ENCODE results near the gene SYNPR. TPM values are rescaled to one million over a fixed set of nuclear protein-coding genes. Genes with fewer than 3 reads are reported as not detected.

SYNPR gene
- polyA plus RNA-seq, 1 donor from 2014 or later: 2.0 TPM

DNA sequence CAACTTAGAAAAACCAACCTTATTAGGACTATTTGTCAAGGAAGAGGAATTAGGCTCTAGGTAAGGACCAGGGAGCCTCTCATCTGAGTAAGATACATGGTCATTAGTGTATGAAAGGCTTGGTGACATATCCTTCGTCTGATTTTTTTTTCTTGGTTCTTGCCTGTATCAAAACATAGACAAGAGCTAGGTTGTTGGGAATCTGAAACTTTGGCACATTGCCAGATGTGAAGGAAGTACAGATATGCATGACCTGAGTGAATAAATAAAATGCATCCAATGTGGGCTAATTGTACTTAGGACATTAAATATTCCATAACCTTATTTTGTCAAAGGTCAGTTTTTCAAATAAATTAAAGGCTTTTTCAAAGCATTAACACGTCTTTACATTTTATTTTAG lies 151.8 kb downstream of the SYNPR start:
- Histone ChIP-seq H3K9me3 (ENCODE audit: low read length) (no peaks in the 10 kb centered on the region), H3K9ac (ENCODE audit: low read length) (no peak overlapping the region), H3K36me3 (ENCODE audit: insufficient read depth, low read length) (no peaks in the 10 kb centered on the region), H3K9me2 (ENCODE audit: insufficient read depth, low read length) (no peaks in the 10 kb centered on the region), H3K79me2 (replicated peaks; ENCODE audit: insufficient read depth, low read length) (no peaks in the 10 kb centered on the region), H3K27me3 (ENCODE audit: insufficient read depth, low read depth, low read length) (no peaks in the 10 kb centered on the region), H3K4me2 (ENCODE audit: low read length) (no peak overlapping the region), H4K20me1 (ENCODE audit: insufficient read depth) (no peaks in the 10 kb centered on the region), H3K4me3 (ENCODE audit: low read length) (no peak overlapping the region), H3F3A (ENCODE audit: insufficient read depth, low read length, poor library complexity, severe bottlenecking) (no peaks in the 10 kb centered on the region), H3K27ac (ENCODE audit: low read length) (no peak overlapping the region), H2AFZ (ENCODE audit: low read depth, low read length) (no peak overlapping the region)
- TF ChIP-seq MXI1 (conservative IDR thresholded peaks at IDR 0.05; ENCODE audit: poor library complexity, severe bottlenecking): no peak
- no peak for TF ChIP-seq CTCF (IDR thresholded peaks at IDR 0.05; ENCODE audit: poor library complexity, severe bottlenecking)
- no peak for TF ChIP-seq SMC3 (conservative IDR thresholded peaks at IDR 0.05; ENCODE audit: poor library complexity)
- TF ChIP-seq TAF1 (IDR thresholded peaks at IDR 0.05; ENCODE audit: low read depth): no peak
- no peak for TF ChIP-seq POLR2AphosphoS5 (IDR thresholded peaks at IDR 0.05)
- no peak for TF ChIP-seq EP300 (conservative IDR thresholded peaks at IDR 0.05; ENCODE audit: poor library complexity, severe bottlenecking)
- no peak for TF ChIP-seq EZH2 (IDR thresholded peaks at IDR 0.05; ENCODE audit: borderline replicate concordance, insufficient read depth, low read length, poor library complexity, severe bottlenecking)
- TF ChIP-seq, protein P1, sequence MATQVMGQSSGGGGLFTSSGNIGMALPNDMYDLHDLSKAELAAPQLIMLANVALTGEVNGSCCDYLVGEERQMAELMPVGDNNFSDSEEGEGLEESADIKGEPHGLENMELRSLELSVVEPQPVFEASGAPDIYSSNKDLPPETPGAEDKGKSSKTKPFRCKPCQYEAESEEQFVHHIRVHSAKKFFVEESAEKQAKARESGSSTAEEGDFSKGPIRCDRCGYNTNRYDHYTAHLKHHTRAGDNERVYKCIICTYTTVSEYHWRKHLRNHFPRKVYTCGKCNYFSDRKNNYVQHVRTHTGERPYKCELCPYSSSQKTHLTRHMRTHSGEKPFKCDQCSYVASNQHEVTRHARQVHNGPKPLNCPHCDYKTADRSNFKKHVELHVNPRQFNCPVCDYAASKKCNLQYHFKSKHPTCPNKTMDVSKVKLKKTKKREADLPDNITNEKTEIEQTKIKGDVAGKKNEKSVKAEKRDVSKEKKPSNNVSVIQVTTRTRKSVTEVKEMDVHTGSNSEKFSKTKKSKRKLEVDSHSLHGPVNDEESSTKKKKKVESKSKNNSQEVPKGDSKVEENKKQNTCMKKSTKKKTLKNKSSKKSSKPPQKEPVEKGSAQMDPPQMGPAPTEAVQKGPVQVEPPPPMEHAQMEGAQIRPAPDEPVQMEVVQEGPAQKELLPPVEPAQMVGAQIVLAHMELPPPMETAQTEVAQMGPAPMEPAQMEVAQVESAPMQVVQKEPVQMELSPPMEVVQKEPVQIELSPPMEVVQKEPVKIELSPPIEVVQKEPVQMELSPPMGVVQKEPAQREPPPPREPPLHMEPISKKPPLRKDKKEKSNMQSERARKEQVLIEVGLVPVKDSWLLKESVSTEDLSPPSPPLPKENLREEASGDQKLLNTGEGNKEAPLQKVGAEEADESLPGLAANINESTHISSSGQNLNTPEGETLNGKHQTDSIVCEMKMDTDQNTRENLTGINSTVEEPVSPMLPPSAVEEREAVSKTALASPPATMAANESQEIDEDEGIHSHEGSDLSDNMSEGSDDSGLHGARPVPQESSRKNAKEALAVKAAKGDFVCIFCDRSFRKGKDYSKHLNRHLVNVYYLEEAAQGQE (IDR thresholded peaks at IDR 0.05; ENCODE audit: borderline replicate concordance): no peak
- no peak for TF ChIP-seq RAD21 (conservative IDR thresholded peaks at IDR 0.05)

DNA sequence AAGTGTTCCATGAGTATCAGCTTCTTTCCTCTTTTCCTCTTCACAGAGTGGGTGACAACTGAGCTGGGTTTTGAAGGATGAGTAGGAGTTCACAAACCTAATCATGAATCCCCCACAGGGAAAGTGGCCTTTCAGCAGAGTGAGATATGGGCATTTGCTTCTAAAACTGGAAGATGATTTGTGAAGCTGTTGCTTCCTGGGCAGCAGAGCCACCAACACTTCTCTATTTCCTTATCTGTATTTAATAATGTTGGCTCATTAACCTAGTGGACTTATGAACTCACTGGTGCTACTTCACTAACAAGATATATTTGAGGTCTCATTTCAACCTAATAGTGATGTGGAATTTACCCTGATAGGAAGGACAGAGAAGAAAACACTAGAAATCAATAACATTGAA lies 152.8 kb downstream of the SYNPR start:
- no peaks in the 10 kb centered on the region for H3K27me3 ChIP-seq (ENCODE audit: insufficient read depth, low read depth, low read length)
- no peaks in the 10 kb centered on the region for H4K20me1 ChIP-seq (ENCODE audit: insufficient read depth)
- no peak overlapping the region for H3K4me3 ChIP-seq (ENCODE audit: low read length)
- no peaks in the 10 kb centered on the region for H3K36me3 ChIP-seq (ENCODE audit: insufficient read depth, low read length)
- no peak overlapping the region for H3K4me2 ChIP-seq (ENCODE audit: low read length)
- no peaks in the 10 kb centered on the region for H3F3A ChIP-seq (ENCODE audit: insufficient read depth, low read length, poor library complexity, severe bottlenecking)
- no peaks in the 10 kb centered on the region for H3K79me2 ChIP-seq (replicated peaks; ENCODE audit: insufficient read depth, low read length)
- no peak overlapping the region for H2AFZ ChIP-seq (ENCODE audit: low read depth, low read length)
- TF ChIP-seq TAF1 (IDR thresholded peaks at IDR 0.05; ENCODE audit: low read depth): no peak
- TF ChIP-seq POLR2AphosphoS5 (IDR thresholded peaks at IDR 0.05): peak; percentile 35
- TF ChIP-seq SMC3 (conservative IDR thresholded peaks at IDR 0.05; ENCODE audit: poor library complexity): no peak
- H3K9ac ChIP-seq (ENCODE audit: low read length): no peak overlapping the region
- no peak overlapping the region for H3K27ac ChIP-seq (ENCODE audit: low read length)
- no peaks in the 10 kb centered on the region for H3K9me2 ChIP-seq (ENCODE audit: insufficient read depth, low read length)
- no peaks in the 10 kb centered on the region for H3K9me3 ChIP-seq (ENCODE audit: low read length)

DNA sequence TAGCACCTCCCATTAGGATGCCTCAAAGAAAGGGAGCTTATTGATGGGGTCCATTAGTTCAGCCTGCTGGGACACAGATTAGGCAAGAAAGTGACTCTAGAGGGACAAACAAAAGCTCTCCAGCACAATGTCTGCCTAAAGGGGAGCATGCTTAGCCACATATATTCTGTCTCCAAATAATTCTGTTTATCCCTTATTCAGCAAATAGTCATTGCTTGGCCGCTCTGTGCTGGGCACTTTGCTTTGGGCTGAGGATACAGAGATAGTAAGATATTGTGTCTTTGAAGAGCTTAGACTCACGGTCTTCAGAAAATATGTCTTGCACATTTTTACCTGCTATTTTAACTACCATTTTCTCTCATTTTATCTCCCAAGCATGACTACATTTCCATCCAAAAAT lies 159.8 kb downstream of the SYNPR start:
- Histone ChIP-seq H3K27me3 (ENCODE audit: insufficient read depth, low read depth, low read length) (no peaks in the 10 kb centered on the region), H3K4me3 (ENCODE audit: low read length) (no peak overlapping the region), H4K20me1 (ENCODE audit: insufficient read depth) (no peaks in the 10 kb centered on the region), H3K9me3 (ENCODE audit: low read length) (no peaks in the 10 kb centered on the region), H3K9ac (ENCODE audit: low read length) (no peak overlapping the region), H3K79me2 (replicated peaks; ENCODE audit: insufficient read depth, low read length) (no peaks in the 10 kb centered on the region), H3K27ac (ENCODE audit: low read length) (no peak overlapping the region), H3K36me3 (ENCODE audit: insufficient read depth, low read length) (no peaks in the 10 kb centered on the region), H3K9me2 (ENCODE audit: insufficient read depth, low read length) (no peaks in the 10 kb centered on the region), H3F3A (ENCODE audit: insufficient read depth, low read length, poor library complexity, severe bottlenecking) (no peaks in the 10 kb centered on the region), H2AFZ (ENCODE audit: low read depth, low read length) (no peak overlapping the region), H3K4me2 (ENCODE audit: low read length) (no peak overlapping the region)
- TF ChIP-seq TAF1 (IDR thresholded peaks at IDR 0.05; ENCODE audit: low read depth): no peak
- TF ChIP-seq, protein P1 (IDR thresholded peaks at IDR 0.05; ENCODE audit: borderline replicate concordance): no peak
- TF ChIP-seq POLR2AphosphoS5 (IDR thresholded peaks at IDR 0.05): no peak
- TF ChIP-seq EZH2 (IDR thresholded peaks at IDR 0.05; ENCODE audit: borderline replicate concordance, insufficient read depth, low read length, poor library complexity, severe bottlenecking): no peak
- TF ChIP-seq SMC3 (conservative IDR thresholded peaks at IDR 0.05; ENCODE audit: poor library complexity): no peak
- TF ChIP-seq RAD21 (conservative IDR thresholded peaks at IDR 0.05): no peak
